Stimulated activated CD8-positive, alpha-beta memory T cell treated with anti-CD3 and anti-CD28 coated beads, Interleukin-12 subunit alpha, Interleukin-12 subunit beta, amount 100 ng/mL, for 1 hour (primary cell): ENCODE data around the gene PIGZ.

Experiments used
- DNase-seq: peaks from one replicate; pipeline ENCODE4 v3.0.0-alpha.2; 2020; ENCODE audit warnings: low read depth

The PIGZ gene, protein sequence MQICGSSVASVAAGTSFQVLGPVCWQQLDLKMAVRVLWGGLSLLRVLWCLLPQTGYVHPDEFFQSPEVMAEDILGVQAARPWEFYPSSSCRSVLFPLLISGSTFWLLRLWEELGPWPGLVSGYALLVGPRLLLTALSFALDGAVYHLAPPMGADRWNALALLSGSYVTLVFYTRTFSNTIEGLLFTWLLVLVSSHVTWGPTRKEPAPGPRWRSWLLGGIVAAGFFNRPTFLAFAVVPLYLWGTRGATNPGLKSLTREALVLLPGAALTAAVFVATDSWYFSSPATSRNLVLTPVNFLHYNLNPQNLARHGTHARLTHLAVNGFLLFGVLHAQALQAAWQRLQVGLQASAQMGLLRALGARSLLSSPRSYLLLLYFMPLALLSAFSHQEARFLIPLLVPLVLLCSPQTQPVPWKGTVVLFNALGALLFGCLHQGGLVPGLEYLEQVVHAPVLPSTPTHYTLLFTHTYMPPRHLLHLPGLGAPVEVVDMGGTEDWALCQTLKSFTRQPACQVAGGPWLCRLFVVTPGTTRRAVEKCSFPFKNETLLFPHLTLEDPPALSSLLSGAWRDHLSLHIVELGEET

GRCh38 chr3:196968233-196969133, at the start of gene PIGZ:
PIGZ (minus strand) TSS chr3:196968833; CDS start chr3:196952031, 16,802 bp downstream.
- DNase-seq, result no peak

DNA sequence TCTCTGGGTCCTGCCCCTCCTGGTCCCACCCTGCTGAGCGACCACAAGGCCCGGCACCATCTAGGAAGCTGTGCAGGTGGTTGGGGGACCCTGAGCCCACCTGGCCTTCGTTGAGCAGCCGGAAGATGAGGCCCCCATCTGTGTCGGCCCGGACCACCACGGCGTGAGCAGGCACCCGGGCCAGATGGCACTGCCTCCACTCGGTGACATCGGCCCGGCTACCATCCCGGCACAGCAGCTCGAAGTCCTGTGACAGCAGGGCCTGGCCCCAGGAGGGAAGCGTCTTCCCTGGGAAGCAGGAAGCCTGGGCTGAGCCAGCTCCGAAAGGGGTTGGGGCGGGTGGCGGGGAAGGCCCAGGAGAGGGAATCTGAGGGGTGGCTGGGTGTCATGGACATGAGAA, 48.4 kb upstream of the PIGZ start:
- DNase-seq, result no peak

- DNase-seq, result no peak
Measured at GRCh38 chr3:197015790-197016736, 47.4 kb upstream of the PIGZ start.

- DNase-seq, result no peak
Measured at GRCh38 chr3:197014942-197015575, 46.4 kb upstream of the PIGZ start.

GRCh38 chr3:197014024-197014423, 45.4 kb upstream of the PIGZ start:
- no peak for DNase-seq

GRCh38 chr3:197012540-197012883, 43.9 kb upstream of the PIGZ start:
- no peak for DNase-seq

- DNase-seq, result no peak
Measured at GRCh38 chr3:197011780-197012539, 43.3 kb upstream of the PIGZ start.

DNA sequence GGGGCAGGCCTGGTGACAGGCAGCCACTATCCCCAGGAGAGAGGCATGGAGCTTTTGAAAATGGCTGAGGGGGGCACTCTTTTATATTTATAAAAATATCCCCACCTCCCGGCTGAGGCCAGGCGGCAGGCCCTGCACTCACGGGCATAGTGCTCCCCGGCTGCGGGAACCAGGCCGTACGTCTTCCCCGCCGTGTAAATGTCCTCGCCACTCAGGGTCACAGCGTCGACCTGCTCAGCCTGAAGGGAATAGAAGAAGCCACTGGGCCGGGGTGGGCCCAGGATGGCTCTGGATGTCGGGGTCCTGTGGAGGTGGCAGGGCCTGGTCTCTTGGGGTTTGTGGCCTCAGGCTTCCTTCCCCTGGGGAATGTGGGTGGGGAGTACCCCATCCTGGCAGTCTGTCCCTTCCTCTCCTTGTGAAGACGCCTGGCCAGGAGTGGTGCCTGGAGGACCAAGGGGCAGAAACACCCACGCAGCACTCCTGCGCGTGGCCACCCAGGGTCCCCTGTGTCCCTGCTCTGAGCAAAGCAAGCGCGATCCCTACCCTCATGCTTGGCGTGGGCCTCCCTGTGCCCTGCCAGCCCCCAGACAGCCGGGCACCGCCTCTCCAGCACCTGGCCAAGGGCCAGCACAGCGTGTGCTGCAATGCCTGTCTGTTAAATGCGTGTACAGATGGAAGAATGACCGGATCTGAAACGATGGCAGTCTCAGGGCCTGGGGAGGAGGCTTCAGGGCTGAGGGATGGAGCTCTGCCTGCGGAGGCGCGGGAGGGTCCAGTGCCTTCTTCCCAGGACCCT, 42.1 kb upstream of the PIGZ start:
- no peak for DNase-seq

DNA sequence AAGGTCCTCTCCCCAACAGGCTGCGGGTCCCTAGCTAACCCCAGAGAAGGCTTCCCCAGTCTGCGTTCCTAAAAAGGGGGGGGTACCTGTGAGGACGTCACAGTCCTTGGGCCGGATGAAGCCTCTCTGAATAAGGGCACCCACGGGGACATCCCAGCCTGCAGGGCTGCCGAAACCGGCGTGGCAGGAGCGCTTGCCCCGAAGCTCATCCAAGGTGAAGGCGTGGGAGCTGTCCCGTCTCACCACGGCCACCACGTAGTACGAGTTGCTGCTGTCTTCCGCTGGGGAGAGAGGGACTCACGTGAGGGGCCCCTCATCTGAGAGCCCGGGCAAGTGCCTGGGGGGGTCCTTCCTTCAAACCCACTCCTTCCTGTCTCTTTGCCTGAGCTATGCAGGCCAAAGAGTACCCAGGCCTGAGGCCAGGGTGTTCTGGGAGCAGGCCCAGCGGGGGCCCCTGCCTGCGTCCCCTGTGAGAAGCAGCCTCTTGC, 40.9 kb upstream of the PIGZ start:
- DNase-seq, result no peak

GRCh38 chr3:197008436-197009209, 40.0 kb upstream of the PIGZ start:
- DNase-seq, result no peak

DNA sequence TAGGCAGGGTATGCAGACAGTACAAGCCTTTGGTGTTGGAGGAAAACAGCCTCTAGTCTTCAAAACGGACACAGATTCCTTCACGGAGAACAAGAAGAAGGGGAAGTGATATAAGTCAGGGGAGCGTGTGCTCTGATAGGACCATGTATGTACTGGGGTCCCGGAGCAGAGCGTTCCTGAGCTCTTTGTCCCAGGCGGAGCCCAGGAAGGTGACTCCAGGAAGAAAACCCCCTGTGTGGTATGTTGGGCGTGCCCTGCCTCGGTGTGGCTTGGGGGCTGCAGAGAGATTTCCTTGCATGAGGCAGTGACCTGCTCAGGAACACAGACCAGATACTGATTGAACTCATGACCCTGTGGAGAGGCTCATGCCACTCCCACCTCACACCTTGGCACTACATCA, 39.3 kb upstream of the PIGZ start:
- DNase-seq, result no peak

GRCh38 chr3:197007296-197007940, 38.8 kb upstream of the PIGZ start:
- no peak for DNase-seq

GRCh38 chr3:197006860-197007259, 38.2 kb upstream of the PIGZ start:
- DNase-seq, result no peak

- no peak for DNase-seq
Measured at GRCh38 chr3:197006446-197006845, 37.8 kb upstream of the PIGZ start.

DNA sequence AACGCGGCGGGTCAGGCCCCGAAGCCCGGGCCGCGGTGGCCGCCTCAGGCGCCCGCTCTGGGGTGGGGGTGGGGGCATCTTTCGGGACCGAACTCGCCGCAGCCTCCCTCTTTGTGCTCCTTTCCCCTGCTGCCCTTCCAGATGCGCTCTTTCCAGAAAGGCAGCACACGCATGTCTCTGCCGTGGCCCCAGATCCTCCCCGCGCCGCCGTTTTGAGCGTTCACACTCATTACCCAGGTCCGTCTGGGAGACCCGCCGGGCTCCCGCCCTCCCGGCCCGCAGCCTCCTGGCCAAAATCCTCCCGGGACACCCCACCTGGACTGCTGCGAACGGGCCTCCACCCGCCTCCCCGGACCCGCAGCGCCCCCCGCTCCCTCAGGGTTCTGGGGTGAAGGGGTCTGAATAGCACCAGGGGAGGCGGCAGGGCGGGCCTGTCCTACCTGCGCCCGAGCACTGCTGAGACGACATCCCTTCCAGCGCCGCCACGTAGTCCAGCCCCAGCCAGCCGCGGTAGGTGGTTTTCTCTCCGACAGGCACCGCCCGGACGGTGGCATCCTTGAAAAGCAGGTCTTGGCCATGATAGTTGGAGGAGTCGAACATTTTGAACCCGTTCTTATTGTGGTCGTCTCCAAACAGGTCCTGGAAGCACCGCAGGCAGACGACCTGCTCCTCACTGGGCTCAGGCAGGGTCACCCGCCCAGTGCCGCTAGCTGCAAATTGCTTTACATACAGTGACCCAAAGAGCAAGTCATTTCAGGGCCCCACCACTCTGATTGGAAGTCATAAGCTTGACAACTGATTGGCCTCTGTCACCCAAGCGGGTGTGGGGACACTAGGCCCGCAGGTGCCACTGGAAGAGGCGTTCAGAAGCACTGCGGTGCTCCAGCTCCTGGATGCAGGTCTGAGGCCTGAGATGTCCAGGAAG, 35.1 kb upstream of the PIGZ start:
- no peak for DNase-seq

GRCh38 chr3:197002701-197003454, 34.2 kb upstream of the PIGZ start:
- DNase-seq, result peak; percentile 64
